ENCODE measurements around the gene LGALS16.
"Not testable (repeated sequence)": the region's sequence is repeated elsewhere in the genome, so short reads cannot be mapped to it uniquely, and the experiment has no call there.

LGALS16 gene

GRCh38 chr19:39677961-39678889 lies 22.5 kb downstream of the LGALS16 start:
- Histone ChIP-seq H3K9ac (ENCODE audit: low read length) (no peak overlapping the region), H3K27me3 (ENCODE audit: control insufficient read depth, insufficient read depth, low read length) (no peaks in the 10 kb centered on the region)

DNA sequence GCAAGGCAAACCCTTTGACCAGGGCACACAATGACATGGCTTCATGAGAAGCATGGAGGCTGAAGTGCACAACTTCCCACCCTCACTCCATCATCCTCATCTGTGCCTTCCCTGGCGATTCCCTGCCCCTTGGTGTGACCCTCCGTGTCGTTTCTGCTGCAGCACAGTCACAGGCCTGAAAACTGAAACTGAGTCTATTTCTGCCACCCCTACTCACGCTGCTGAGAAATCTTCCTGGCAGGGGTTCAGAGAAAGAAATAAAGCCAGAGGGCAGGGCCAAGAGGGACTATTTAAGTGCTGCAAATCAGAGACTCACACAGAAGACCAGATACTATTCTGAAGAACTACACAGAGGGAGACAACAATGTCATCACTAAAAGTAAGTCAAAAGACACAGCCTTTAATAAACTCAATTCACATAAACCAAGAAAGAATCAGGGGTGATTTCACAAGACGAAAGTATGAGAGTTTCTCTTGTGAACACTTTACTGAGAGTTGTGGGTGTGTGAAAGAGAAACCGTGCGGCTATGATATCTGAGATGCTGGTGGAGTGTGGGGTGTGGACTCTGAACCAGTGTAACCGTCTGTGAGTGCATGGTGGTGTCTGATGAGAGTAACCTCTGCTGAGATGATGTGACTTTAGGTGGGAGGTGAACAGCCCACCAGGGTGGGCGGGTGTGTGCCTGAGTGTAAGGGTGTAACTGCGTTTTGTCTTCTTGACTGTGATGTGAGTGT lies 23.5 kb downstream of the LGALS16 start:
- Histone ChIP-seq H3K4me3 (ENCODE audit: low read length) (no peak overlapping the region), H3K4me1 (ENCODE audit: control insufficient read depth, low read depth, low read length) (no peaks in the 10 kb centered on the region), H3K27ac (ENCODE audit: low read length) (no peak overlapping the region), H3K9me3 (ENCODE audit: control insufficient read depth, low read depth, low read length) (no peaks in the 10 kb centered on the region), H3K9ac (ENCODE audit: low read length) (no peak overlapping the region), H3K36me3 (ENCODE audit: control insufficient read depth, low read depth, low read length) (no peaks in the 10 kb centered on the region), H3K27me3 (ENCODE audit: control insufficient read depth, insufficient read depth, low read length) (no peaks in the 10 kb centered on the region)

More at GRCh38 chr19:39677961-39678889, 22.5 kb downstream of the LGALS16 start:
- no peaks in the 10 kb centered on the region for H3K36me3 ChIP-seq (ENCODE audit: control insufficient read depth, low read depth, low read length)
- H3K27ac ChIP-seq (ENCODE audit: low read length), result no peak overlapping the region
- H3K4me3 ChIP-seq (ENCODE audit: low read length), result no peak overlapping the region
- no peaks in the 10 kb centered on the region for H3K9me3 ChIP-seq (ENCODE audit: control insufficient read depth, low read depth, low read length)
- H3K4me1 ChIP-seq (ENCODE audit: control insufficient read depth, low read depth, low read length), result no peaks in the 10 kb centered on the region

DNA sequence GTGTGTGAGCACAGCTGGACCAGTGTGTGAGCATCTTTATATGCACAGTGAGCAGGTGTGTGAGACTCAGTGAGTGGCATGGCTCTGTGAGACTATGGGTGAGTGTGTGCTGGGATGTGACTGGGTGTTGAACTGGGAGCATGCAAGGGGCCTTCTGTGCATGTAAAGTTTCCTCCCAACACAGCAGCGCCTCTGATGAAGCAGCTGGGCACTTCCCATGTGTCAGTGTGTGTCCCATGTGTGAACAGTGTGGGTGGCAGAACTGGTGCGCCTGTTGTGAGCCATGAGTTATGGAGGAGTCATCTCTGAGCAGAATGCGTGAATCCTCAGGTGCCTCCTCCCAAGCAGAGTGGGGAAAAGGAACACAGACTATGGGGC lies 24.1 kb downstream of the LGALS16 start:
- Histone ChIP-seq H3K9me3 (ENCODE audit: control insufficient read depth, low read depth, low read length) (no peaks in the 10 kb centered on the region), H3K9ac (ENCODE audit: low read length) (no peak overlapping the region), H3K36me3 (ENCODE audit: control insufficient read depth, low read depth, low read length) (no peaks in the 10 kb centered on the region), H3K27ac (ENCODE audit: low read length) (no peak overlapping the region), H3K4me1 (ENCODE audit: control insufficient read depth, low read depth, low read length) (no peaks in the 10 kb centered on the region), H3K27me3 (ENCODE audit: control insufficient read depth, insufficient read depth, low read length) (no peaks in the 10 kb centered on the region), H3K4me3 (ENCODE audit: low read length) (no peak overlapping the region)

GRCh38 chr19:39680593-39680992 lies 24.9 kb downstream of the LGALS16 start:
- Histone ChIP-seq H3K27me3 (ENCODE audit: control insufficient read depth, insufficient read depth, low read length) (no peaks in the 10 kb centered on the region), H3K9ac (ENCODE audit: low read length) (no peak overlapping the region), H3K9me3 (ENCODE audit: control insufficient read depth, low read depth, low read length) (no peaks in the 10 kb centered on the region), H3K36me3 (ENCODE audit: control insufficient read depth, low read depth, low read length) (no peaks in the 10 kb centered on the region), H3K27ac (ENCODE audit: low read length) (no peak overlapping the region), H3K4me3 (ENCODE audit: low read length) (no peak overlapping the region), H3K4me1 (ENCODE audit: control insufficient read depth, low read depth, low read length) (no peaks in the 10 kb centered on the region)

GRCh38 chr19:39681416-39681815 lies 25.7 kb downstream of the LGALS16 start:
- Histone ChIP-seq H3K9me3 (ENCODE audit: control insufficient read depth, low read depth, low read length) (no peaks in the 10 kb centered on the region), H3K4me1 (ENCODE audit: control insufficient read depth, low read depth, low read length) (no peaks in the 10 kb centered on the region), H3K27ac (ENCODE audit: low read length) (no peak overlapping the region), H3K27me3 (ENCODE audit: control insufficient read depth, insufficient read depth, low read length) (no peaks in the 10 kb centered on the region), H3K9ac (ENCODE audit: low read length) (no peak overlapping the region), H3K36me3 (ENCODE audit: control insufficient read depth, low read depth, low read length) (no peaks in the 10 kb centered on the region), H3K4me3 (ENCODE audit: low read length) (no peak overlapping the region)

DNA sequence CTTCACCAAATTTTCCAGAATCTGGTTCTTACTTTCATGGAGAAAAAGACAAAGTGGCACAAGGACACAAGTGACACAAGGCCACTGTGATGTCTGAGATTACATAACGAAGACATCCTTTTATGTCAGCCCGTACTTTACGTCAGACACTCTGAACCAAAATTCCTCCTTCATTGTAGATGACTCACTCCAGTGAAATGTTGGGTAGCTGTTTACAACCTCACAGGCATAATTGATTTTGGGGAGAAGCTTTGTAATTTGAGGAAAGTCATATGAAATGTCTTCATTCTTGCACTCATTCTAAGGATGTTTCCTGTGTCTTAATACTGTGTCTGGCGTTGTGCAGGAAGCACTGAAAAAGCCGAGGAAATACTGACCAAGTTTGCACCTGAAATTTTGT lies 28.6 kb downstream of the LGALS16 start:
- Histone ChIP-seq H3K27ac (ENCODE audit: low read length) (no peak overlapping the region), H3K9ac (ENCODE audit: low read length) (no peak overlapping the region), H3K36me3 (ENCODE audit: control insufficient read depth, low read depth, low read length) (no peaks in the 10 kb centered on the region), H3K4me3 (ENCODE audit: low read length) (no peak overlapping the region), H3K9me3 (ENCODE audit: control insufficient read depth, low read depth, low read length) (no peaks in the 10 kb centered on the region), H3K4me1 (ENCODE audit: control insufficient read depth, low read depth, low read length) (no peaks in the 10 kb centered on the region), H3K27me3 (ENCODE audit: control insufficient read depth, insufficient read depth, low read length) (no peaks in the 10 kb centered on the region)

- H3K9ac ChIP-seq (ENCODE audit: low read length), result no peak overlapping the region
- no peaks in the 10 kb centered on the region for H3K27me3 ChIP-seq (ENCODE audit: control insufficient read depth, insufficient read depth, low read length)
- no peak overlapping the region for H3K27ac ChIP-seq (ENCODE audit: low read length)
- H3K9me3 ChIP-seq (ENCODE audit: control insufficient read depth, low read depth, low read length), result no peaks in the 10 kb centered on the region
- H3K36me3 ChIP-seq (ENCODE audit: control insufficient read depth, low read depth, low read length), result no peaks in the 10 kb centered on the region
- H3K4me3 ChIP-seq (ENCODE audit: low read length), result no peak overlapping the region
- H3K4me1 ChIP-seq (ENCODE audit: control insufficient read depth, low read depth, low read length), result peaks cover 8% of the 10 kb centered on the region
Measured at GRCh38 chr19:39686739-39687138, 31.0 kb downstream of the LGALS16 start.

DNA sequence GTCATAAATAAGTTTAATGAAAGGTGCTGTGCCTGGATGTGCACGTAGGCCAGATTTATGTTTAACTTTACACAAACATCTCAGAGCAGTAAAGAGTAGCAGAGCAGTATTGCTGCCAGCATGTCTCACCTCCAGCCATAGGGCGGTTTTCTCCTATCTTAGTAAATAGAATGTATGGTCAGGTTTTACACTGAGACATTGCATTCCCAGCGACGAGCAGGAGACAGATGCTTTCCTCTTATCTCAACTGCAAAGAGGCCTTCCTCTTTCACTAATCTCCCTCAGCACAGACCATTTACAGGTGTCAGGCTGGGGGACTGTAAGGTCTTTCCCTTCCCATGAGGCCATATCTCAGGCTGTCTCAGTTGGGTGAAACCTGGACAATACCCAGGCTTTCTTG lies 32.9 kb downstream of the LGALS16 start:
- H3K27ac ChIP-seq (ENCODE audit: low read length); H3K36me3 ChIP-seq (ENCODE audit: control insufficient read depth, low read depth, low read length); H3K9ac ChIP-seq (ENCODE audit: low read length); H3K4me1 ChIP-seq (ENCODE audit: control insufficient read depth, low read depth, low read length); H3K4me3 ChIP-seq (ENCODE audit: low read length); H3K9me3 ChIP-seq (ENCODE audit: control insufficient read depth, low read depth, low read length); H3K27me3 ChIP-seq (ENCODE audit: control insufficient read depth, insufficient read depth, low read length): not testable (repeated sequence)

GRCh38 chr19:39692166-39692565 lies 36.5 kb downstream of the LGALS16 start:
- Histone ChIP-seq H3K4me1 (ENCODE audit: control insufficient read depth, low read depth, low read length) (peaks cover 8% of the 10 kb centered on the region), H3K27me3 (ENCODE audit: control insufficient read depth, insufficient read depth, low read length) (no peaks in the 10 kb centered on the region), H3K9me3 (ENCODE audit: control insufficient read depth, low read depth, low read length) (no peaks in the 10 kb centered on the region), H3K36me3 (ENCODE audit: control insufficient read depth, low read depth, low read length) (no peaks in the 10 kb centered on the region), H3K9ac (ENCODE audit: low read length) (no peak overlapping the region), H3K27ac (ENCODE audit: low read length) (no peak overlapping the region), H3K4me3 (ENCODE audit: low read length) (no peak overlapping the region)

- Histone ChIP-seq H3K9me3 (ENCODE audit: control insufficient read depth, low read depth, low read length) (no peaks in the 10 kb centered on the region), H3K36me3 (ENCODE audit: control insufficient read depth, low read depth, low read length) (no peaks in the 10 kb centered on the region), H3K9ac (ENCODE audit: low read length) (no peak overlapping the region), H3K4me3 (ENCODE audit: low read length) (no peak overlapping the region), H3K27me3 (ENCODE audit: control insufficient read depth, insufficient read depth, low read length) (no peaks in the 10 kb centered on the region), H3K27ac (ENCODE audit: low read length) (no peak overlapping the region), H3K4me1 (ENCODE audit: control insufficient read depth, low read depth, low read length) (peaks cover 8% of the 10 kb centered on the region)
Measured at GRCh38 chr19:39692822-39693221, 37.1 kb downstream of the LGALS16 start.

DNA sequence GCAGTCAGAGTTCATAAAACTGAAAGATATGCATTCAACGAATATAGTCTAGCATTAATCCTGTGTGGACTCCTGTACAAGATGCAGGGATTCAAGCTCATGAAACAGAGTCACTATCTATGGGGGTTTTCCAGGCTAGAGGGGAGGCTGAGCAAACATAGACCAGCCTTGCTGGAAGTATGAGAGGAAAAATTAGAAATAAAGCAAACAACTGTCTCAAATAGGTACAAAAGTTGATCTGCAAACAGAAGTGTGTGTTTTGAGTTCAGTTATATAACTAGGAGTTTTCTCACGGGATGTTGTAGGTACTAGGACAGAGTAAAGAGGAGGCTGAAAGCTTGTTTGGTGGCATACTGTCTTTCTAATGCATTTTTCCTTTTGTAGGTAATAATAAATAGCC lies 40.0 kb downstream of the LGALS16 start:
- H3K4me3 ChIP-seq (ENCODE audit: low read length), result no peak overlapping the region
- no peak overlapping the region for H3K27ac ChIP-seq (ENCODE audit: low read length)
- no peaks in the 10 kb centered on the region for H3K9me3 ChIP-seq (ENCODE audit: control insufficient read depth, low read depth, low read length)
- H3K9ac ChIP-seq (ENCODE audit: low read length), result no peak overlapping the region
- no peaks in the 10 kb centered on the region for H3K36me3 ChIP-seq (ENCODE audit: control insufficient read depth, low read depth, low read length)
- peaks cover 4% of the 10 kb centered on the region for H3K4me1 ChIP-seq (ENCODE audit: control insufficient read depth, low read depth, low read length)
- no peaks in the 10 kb centered on the region for H3K27me3 ChIP-seq (ENCODE audit: control insufficient read depth, insufficient read depth, low read length)

Measured in iPS-18a (cell line).